ENCODE data around the gene HNRNPUL2. TPM values are rescaled to one million over a fixed set of nuclear protein-coding genes. Genes with fewer than 3 reads are reported as not detected.

The HNRNPUL2 gene
- polyA plus RNA-seq, 1 donor from 2014 or later, result 27.5 TPM

DNA sequence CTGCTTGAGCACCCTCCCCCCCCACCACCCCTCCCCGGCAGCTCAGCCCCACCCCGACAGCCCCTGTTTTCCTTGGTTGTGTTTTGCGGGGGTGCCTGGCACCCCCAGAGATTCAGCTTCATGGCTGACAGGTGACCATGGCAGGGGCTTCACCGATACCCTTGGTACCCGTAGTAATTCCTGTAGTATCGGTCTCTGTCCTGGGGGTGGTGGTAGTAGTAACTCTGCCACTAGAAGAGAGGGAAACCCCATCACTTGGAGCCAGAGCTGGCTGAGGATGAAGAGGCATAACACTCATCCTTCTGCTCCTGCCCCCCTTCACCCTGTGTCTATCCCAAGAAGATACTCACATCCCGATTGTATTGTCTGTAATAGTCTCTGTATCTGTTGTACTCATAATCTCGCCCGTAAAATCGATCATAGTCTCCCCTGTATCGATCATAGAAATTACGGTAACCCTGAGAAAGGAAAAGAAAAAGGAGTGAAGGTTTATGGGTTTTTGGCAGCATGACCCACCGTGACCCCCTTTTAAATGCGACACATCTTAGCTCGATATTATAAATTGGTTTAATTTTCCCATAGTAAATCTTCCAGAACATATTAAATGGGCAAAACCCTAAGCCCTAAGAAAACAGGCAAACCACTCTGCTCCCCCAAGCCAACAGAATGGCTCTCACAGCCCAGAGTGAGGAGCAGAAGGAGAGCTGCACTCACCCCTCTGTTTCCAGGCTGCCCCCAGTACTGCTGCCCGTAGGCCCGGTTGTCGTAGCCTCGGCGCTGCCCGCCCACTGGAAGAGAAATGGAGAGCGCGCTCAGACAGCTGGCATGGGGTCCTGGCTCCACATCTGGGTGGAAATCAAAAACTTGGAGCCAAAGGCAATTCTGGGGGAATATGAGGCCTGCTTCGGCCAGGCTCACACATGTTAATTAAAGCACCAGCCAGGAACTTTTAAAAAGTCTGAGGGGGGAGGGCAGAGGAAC, 11.8 kb downstream of the HNRNPUL2 start:
- H3K9me3 ChIP-seq (ENCODE audit: low read length), result no peaks in the 10 kb centered on the region
- no peaks in the 10 kb centered on the region for H3K9me2 ChIP-seq (ENCODE audit: insufficient read depth, low read length)
- no peak overlapping the region for H3K4me3 ChIP-seq (ENCODE audit: low read length)
- H2AFZ ChIP-seq (ENCODE audit: low read depth, low read length), result no peak overlapping the region
- no peak overlapping the region for H3K9ac ChIP-seq (ENCODE audit: low read length)
- H3K4me2 ChIP-seq (ENCODE audit: low read length), result no peak overlapping the region
- H4K20me1 ChIP-seq (ENCODE audit: insufficient read depth), result no peaks in the 10 kb centered on the region
- peaks cover 3% of the 10 kb centered on the region for H3K79me2 ChIP-seq (replicated peaks; ENCODE audit: insufficient read depth, low read length)
- no peak overlapping the region for H3K27ac ChIP-seq (ENCODE audit: low read length)
- TF ChIP-seq, protein P1, sequence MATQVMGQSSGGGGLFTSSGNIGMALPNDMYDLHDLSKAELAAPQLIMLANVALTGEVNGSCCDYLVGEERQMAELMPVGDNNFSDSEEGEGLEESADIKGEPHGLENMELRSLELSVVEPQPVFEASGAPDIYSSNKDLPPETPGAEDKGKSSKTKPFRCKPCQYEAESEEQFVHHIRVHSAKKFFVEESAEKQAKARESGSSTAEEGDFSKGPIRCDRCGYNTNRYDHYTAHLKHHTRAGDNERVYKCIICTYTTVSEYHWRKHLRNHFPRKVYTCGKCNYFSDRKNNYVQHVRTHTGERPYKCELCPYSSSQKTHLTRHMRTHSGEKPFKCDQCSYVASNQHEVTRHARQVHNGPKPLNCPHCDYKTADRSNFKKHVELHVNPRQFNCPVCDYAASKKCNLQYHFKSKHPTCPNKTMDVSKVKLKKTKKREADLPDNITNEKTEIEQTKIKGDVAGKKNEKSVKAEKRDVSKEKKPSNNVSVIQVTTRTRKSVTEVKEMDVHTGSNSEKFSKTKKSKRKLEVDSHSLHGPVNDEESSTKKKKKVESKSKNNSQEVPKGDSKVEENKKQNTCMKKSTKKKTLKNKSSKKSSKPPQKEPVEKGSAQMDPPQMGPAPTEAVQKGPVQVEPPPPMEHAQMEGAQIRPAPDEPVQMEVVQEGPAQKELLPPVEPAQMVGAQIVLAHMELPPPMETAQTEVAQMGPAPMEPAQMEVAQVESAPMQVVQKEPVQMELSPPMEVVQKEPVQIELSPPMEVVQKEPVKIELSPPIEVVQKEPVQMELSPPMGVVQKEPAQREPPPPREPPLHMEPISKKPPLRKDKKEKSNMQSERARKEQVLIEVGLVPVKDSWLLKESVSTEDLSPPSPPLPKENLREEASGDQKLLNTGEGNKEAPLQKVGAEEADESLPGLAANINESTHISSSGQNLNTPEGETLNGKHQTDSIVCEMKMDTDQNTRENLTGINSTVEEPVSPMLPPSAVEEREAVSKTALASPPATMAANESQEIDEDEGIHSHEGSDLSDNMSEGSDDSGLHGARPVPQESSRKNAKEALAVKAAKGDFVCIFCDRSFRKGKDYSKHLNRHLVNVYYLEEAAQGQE (IDR thresholded peaks at IDR 0.05; ENCODE audit: borderline replicate concordance), result no peak
- no peak for TF ChIP-seq MXI1 (conservative IDR thresholded peaks at IDR 0.05; ENCODE audit: poor library complexity, severe bottlenecking)
- no peak for TF ChIP-seq RAD21 (conservative IDR thresholded peaks at IDR 0.05)
- TF ChIP-seq, protein P2, sequence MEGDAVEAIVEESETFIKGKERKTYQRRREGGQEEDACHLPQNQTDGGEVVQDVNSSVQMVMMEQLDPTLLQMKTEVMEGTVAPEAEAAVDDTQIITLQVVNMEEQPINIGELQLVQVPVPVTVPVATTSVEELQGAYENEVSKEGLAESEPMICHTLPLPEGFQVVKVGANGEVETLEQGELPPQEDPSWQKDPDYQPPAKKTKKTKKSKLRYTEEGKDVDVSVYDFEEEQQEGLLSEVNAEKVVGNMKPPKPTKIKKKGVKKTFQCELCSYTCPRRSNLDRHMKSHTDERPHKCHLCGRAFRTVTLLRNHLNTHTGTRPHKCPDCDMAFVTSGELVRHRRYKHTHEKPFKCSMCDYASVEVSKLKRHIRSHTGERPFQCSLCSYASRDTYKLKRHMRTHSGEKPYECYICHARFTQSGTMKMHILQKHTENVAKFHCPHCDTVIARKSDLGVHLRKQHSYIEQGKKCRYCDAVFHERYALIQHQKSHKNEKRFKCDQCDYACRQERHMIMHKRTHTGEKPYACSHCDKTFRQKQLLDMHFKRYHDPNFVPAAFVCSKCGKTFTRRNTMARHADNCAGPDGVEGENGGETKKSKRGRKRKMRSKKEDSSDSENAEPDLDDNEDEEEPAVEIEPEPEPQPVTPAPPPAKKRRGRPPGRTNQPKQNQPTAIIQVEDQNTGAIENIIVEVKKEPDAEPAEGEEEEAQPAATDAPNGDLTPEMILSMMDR (IDR thresholded peaks at IDR 0.05; ENCODE audit: poor library complexity, severe bottlenecking), result no peak
- TF ChIP-seq POLR2AphosphoS5 (IDR thresholded peaks at IDR 0.05), result no peak
- no peak for TF ChIP-seq EZH2 (IDR thresholded peaks at IDR 0.05; ENCODE audit: borderline replicate concordance, insufficient read depth, low read length, poor library complexity, severe bottlenecking)
- TF ChIP-seq EP300 (conservative IDR thresholded peaks at IDR 0.05; ENCODE audit: poor library complexity, severe bottlenecking), result no peak
- no peak for TF ChIP-seq SMC3 (conservative IDR thresholded peaks at IDR 0.05; ENCODE audit: poor library complexity)
- TF ChIP-seq TAF1 (IDR thresholded peaks at IDR 0.05; ENCODE audit: low read depth), result no peak
- no peaks in the 10 kb centered on the region for H3K27me3 ChIP-seq (ENCODE audit: insufficient read depth, low read depth, low read length)
- peaks cover 13% of the 10 kb centered on the region for H3K36me3 ChIP-seq (ENCODE audit: insufficient read depth, low read length)
- H3F3A ChIP-seq (ENCODE audit: insufficient read depth, low read length, poor library complexity, severe bottlenecking), result no peaks in the 10 kb centered on the region

DNA sequence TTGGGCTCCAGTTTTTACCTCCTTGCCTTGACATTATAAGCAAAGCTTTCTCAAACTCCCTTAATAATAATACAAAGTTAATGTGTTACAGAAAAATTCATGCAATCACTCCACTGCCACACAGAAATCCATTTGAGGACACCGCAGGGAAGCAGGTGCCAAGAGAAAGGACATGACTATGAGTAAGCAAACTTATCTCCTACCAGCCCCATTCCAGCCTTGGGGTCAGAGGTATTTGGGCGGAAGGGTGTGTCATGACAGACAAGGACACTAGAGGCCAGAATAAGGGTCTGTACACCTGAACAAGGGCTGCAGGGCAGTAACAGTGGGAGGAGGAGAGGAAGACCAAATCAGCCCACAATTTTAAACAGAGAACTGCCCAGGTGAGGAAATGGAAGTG, 13.9 kb downstream of the HNRNPUL2 start:
- H3K27me3 ChIP-seq (ENCODE audit: insufficient read depth, low read depth, low read length), result no peaks in the 10 kb centered on the region
- no peak overlapping the region for H3K4me2 ChIP-seq (ENCODE audit: low read length)
- TF ChIP-seq, protein P1 (IDR thresholded peaks at IDR 0.05; ENCODE audit: borderline replicate concordance), result no peak
- no peak for TF ChIP-seq RAD21 (conservative IDR thresholded peaks at IDR 0.05)
- TF ChIP-seq, protein P2 (IDR thresholded peaks at IDR 0.05; ENCODE audit: poor library complexity, severe bottlenecking), result no peak
- TF ChIP-seq TAF1 (IDR thresholded peaks at IDR 0.05; ENCODE audit: low read depth), result no peak
- no peak for TF ChIP-seq SMC3 (conservative IDR thresholded peaks at IDR 0.05; ENCODE audit: poor library complexity)
- TF ChIP-seq EZH2 (IDR thresholded peaks at IDR 0.05; ENCODE audit: borderline replicate concordance, insufficient read depth, low read length, poor library complexity, severe bottlenecking), result no peak
- TF ChIP-seq MXI1 (conservative IDR thresholded peaks at IDR 0.05; ENCODE audit: poor library complexity, severe bottlenecking), result no peak
- no peak for TF ChIP-seq EP300 (conservative IDR thresholded peaks at IDR 0.05; ENCODE audit: poor library complexity, severe bottlenecking)
- TF ChIP-seq POLR2AphosphoS5 (IDR thresholded peaks at IDR 0.05), result no peak
- H4K20me1 ChIP-seq (ENCODE audit: insufficient read depth), result no peaks in the 10 kb centered on the region
- H3K9me3 ChIP-seq (ENCODE audit: low read length), result no peaks in the 10 kb centered on the region
- no peak overlapping the region for H3K4me3 ChIP-seq (ENCODE audit: low read length)
- H2AFZ ChIP-seq (ENCODE audit: low read depth, low read length), result no peak overlapping the region
- H3K79me2 ChIP-seq (replicated peaks; ENCODE audit: insufficient read depth, low read length), result peaks cover 9% of the 10 kb centered on the region
- H3K9me2 ChIP-seq (ENCODE audit: insufficient read depth, low read length), result no peaks in the 10 kb centered on the region
- no peaks in the 10 kb centered on the region for H3F3A ChIP-seq (ENCODE audit: insufficient read depth, low read length, poor library complexity, severe bottlenecking)
- no peak overlapping the region for H3K9ac ChIP-seq (ENCODE audit: low read length)
- peaks cover 11% of the 10 kb centered on the region for H3K36me3 ChIP-seq (ENCODE audit: insufficient read depth, low read length)
- no peak overlapping the region for H3K27ac ChIP-seq (ENCODE audit: low read length)

Data from neural cell (in vitro differentiated cells).